Measurements from ENCODE around the gene CDYL2. TPM values are rescaled to one million over a fixed set of nuclear protein-coding genes. Genes with fewer than 3 reads are reported as not detected.

The CDYL2 gene
- polyA plus RNA-seq, 1 donor from 2014 or later: 2.6 TPM

- H2AFZ ChIP-seq (ENCODE audit: low read depth, low read length): no peak overlapping the region
- no peak overlapping the region for H3K27ac ChIP-seq (ENCODE audit: low read length)
- no peaks in the 10 kb centered on the region for H4K20me1 ChIP-seq (ENCODE audit: insufficient read depth)
- H3K9me2 ChIP-seq (ENCODE audit: insufficient read depth, low read length): no peaks in the 10 kb centered on the region
- TF ChIP-seq POLR2AphosphoS5 (IDR thresholded peaks at IDR 0.05) (no peak), RAD21 (conservative IDR thresholded peaks at IDR 0.05) (no peak), EZH2 (IDR thresholded peaks at IDR 0.05; ENCODE audit: borderline replicate concordance, insufficient read depth, low read length, poor library complexity, severe bottlenecking) (no peak), MXI1 (conservative IDR thresholded peaks at IDR 0.05; ENCODE audit: poor library complexity, severe bottlenecking) (no peak), SMC3 (conservative IDR thresholded peaks at IDR 0.05; ENCODE audit: poor library complexity) (no peak), TAF1 (IDR thresholded peaks at IDR 0.05; ENCODE audit: low read depth) (no peak), EP300 (conservative IDR thresholded peaks at IDR 0.05; ENCODE audit: poor library complexity, severe bottlenecking) (no peak), REST (IDR thresholded peaks at IDR 0.05; ENCODE audit: borderline replicate concordance) (no peak)
- TF ChIP-seq, protein P1, sequence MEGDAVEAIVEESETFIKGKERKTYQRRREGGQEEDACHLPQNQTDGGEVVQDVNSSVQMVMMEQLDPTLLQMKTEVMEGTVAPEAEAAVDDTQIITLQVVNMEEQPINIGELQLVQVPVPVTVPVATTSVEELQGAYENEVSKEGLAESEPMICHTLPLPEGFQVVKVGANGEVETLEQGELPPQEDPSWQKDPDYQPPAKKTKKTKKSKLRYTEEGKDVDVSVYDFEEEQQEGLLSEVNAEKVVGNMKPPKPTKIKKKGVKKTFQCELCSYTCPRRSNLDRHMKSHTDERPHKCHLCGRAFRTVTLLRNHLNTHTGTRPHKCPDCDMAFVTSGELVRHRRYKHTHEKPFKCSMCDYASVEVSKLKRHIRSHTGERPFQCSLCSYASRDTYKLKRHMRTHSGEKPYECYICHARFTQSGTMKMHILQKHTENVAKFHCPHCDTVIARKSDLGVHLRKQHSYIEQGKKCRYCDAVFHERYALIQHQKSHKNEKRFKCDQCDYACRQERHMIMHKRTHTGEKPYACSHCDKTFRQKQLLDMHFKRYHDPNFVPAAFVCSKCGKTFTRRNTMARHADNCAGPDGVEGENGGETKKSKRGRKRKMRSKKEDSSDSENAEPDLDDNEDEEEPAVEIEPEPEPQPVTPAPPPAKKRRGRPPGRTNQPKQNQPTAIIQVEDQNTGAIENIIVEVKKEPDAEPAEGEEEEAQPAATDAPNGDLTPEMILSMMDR (IDR thresholded peaks at IDR 0.05; ENCODE audit: poor library complexity, severe bottlenecking): no peak
- H3K36me3 ChIP-seq (ENCODE audit: insufficient read depth, low read length): no peaks in the 10 kb centered on the region
- H3K79me2 ChIP-seq (replicated peaks; ENCODE audit: insufficient read depth, low read length): no peaks in the 10 kb centered on the region
- H3K9ac ChIP-seq (ENCODE audit: low read length): no peak overlapping the region
- H3K4me2 ChIP-seq (ENCODE audit: low read length): no peak overlapping the region
- H3K27me3 ChIP-seq (ENCODE audit: insufficient read depth, low read depth, low read length): no peaks in the 10 kb centered on the region
- no peaks in the 10 kb centered on the region for H3K9me3 ChIP-seq (ENCODE audit: low read length)
- H3F3A ChIP-seq (ENCODE audit: insufficient read depth, low read length, poor library complexity, severe bottlenecking): no peaks in the 10 kb centered on the region
- H3K4me3 ChIP-seq (ENCODE audit: low read length): no peak overlapping the region
Observed at GRCh38 chr16:80683646-80684045, 120.8 kb downstream of the CDYL2 start.

DNA sequence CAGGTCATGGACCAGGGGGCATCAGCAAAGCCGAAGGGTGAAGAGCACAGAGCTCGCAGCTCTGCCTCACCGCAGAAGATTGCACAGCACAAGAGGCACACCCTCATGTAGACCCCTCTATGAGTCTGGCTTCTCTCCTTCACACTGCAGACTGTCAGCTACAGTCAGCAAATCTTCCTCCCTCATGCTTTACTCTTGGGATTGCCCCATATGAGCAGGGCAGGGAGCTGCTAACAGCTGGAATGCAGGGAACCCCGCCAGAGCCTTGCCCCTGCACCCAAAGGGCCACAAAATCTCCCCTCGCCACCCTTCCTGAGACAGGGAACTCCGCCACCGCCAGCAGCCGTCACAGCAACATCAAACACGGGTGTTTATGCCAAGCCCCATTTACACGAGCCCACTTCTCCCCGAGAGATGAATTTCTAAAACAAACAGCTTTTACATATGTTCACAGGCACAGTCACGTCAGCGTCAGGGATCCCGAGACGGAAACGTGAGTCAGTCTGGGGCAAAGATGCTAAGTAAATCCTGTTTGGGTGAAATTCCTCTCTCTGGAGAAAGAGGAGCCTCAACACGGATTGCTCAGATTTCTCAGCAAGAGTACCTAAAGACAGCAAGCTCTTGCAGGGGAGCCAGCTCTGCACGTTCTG is 121.9 kb downstream of the CDYL2 start:
- Histone ChIP-seq H2AFZ (ENCODE audit: low read depth, low read length) (no peak overlapping the region), H4K20me1 (ENCODE audit: insufficient read depth) (no peaks in the 10 kb centered on the region), H3K79me2 (replicated peaks; ENCODE audit: insufficient read depth, low read length) (no peaks in the 10 kb centered on the region), H3K9me2 (ENCODE audit: insufficient read depth, low read length) (no peaks in the 10 kb centered on the region), H3K4me3 (ENCODE audit: low read length) (no peak overlapping the region), H3K36me3 (ENCODE audit: insufficient read depth, low read length) (no peaks in the 10 kb centered on the region), H3K9me3 (ENCODE audit: low read length) (no peaks in the 10 kb centered on the region), H3K4me2 (ENCODE audit: low read length) (no peak overlapping the region), H3F3A (ENCODE audit: insufficient read depth, low read length, poor library complexity, severe bottlenecking) (no peaks in the 10 kb centered on the region), H3K9ac (ENCODE audit: low read length) (no peak overlapping the region), H3K27ac (ENCODE audit: low read length) (no peak overlapping the region), H3K27me3 (ENCODE audit: insufficient read depth, low read depth, low read length) (no peaks in the 10 kb centered on the region)
- TF ChIP-seq EZH2 (IDR thresholded peaks at IDR 0.05; ENCODE audit: borderline replicate concordance, insufficient read depth, low read length, poor library complexity, severe bottlenecking) (no peak), SMC3 (conservative IDR thresholded peaks at IDR 0.05; ENCODE audit: poor library complexity) (no peak), REST (IDR thresholded peaks at IDR 0.05; ENCODE audit: borderline replicate concordance) (no peak), TAF1 (IDR thresholded peaks at IDR 0.05; ENCODE audit: low read depth) (no peak), EP300 (conservative IDR thresholded peaks at IDR 0.05; ENCODE audit: poor library complexity, severe bottlenecking) (no peak), MXI1 (conservative IDR thresholded peaks at IDR 0.05; ENCODE audit: poor library complexity, severe bottlenecking) (no peak), RAD21 (conservative IDR thresholded peaks at IDR 0.05) (no peak), POLR2AphosphoS5 (IDR thresholded peaks at IDR 0.05) (no peak)
- TF ChIP-seq, protein P1 (IDR thresholded peaks at IDR 0.05; ENCODE audit: poor library complexity, severe bottlenecking): no peak
